OCI-M2 (cell line): Measurements from ENCODE around the gene UNKL.

Source experiments
- DNase-seq: peaks from one replicate; lab custom pipeline; 2025; ENCODE audit not compliant: unreplicated experiment; lab: John Stamatoyannopoulos, UW

Gene UNKL

GRCh38 chr16:1414532-1415260, at the start of gene UNKL:
Gene UNKL (minus strand): TSS chr16:1414704. CDS start chr16:1414691, 13 bp downstream.
- no peak for DNase-seq

DNA sequence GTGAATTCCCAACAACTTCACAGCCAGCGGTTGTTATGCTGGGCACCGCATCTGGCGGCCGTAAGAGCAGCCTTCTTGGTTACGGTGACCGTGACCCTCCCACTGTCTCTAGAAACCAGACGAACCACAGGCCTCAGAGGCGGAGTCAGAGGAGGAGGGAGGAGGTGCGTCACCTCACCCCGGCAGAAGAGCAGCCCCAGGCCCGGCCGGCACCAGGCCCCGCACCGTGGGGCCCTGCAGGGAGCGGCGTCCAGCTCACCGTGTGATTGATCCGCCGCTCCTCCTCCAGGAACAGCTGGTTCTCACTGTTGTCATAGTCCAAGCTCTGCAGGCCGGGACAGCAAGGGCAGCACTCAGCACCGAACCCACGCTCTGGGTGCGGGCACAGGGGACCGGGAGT, 46.6 kb upstream of the UNKL start:
- DNase-seq = no peak

- no peak for DNase-seq
These were observed 46.2 kb upstream of the UNKL start for GRCh38 chr16:1460602-1461138.

- no peak for DNase-seq
These were observed 45.5 kb upstream of the UNKL start for GRCh38 chr16:1459967-1460366.

- no peak for DNase-seq
These were observed 44.5 kb upstream of the UNKL start for GRCh38 chr16:1458977-1459341.

- no peak for DNase-seq
These were observed 44.0 kb upstream of the UNKL start for GRCh38 chr16:1458336-1458976.

DNA sequence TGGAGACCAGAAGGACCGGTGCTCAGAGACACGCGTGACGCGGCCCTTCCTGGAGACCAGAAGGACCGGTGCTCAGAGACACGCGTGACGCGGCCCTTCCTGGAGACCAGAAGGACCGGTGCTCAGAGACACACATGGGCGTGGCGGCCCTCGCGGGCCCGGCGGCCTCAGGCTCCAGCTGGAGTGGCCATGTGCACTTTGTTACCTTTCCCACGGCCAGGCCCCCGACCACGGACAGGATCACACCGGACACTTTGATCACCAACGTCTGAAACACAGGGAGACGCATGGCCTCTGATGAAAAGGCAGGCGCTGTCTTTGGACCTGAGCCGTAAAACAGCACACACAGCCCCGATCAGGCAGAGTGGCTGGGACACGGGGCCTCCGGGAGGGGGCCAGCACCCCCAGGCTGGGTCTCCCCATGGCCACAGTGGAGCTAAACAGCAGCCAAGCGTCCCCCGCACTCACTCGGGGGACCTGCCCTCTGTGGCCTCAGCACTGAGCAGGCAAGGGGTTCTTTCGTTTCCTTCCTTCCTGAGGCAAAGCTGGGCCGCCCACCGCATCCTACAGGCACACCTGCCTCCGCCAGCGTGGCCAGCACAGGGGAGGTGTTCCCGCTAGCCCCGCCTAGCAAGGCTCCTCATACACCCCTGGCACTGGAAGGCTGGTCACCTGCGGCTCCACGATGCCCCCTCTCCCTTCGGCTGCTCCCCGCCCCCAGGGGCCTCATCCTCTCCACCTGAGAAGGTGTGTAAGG, 43.2 kb upstream of the UNKL start:
- DNase-seq = no peak

DNA sequence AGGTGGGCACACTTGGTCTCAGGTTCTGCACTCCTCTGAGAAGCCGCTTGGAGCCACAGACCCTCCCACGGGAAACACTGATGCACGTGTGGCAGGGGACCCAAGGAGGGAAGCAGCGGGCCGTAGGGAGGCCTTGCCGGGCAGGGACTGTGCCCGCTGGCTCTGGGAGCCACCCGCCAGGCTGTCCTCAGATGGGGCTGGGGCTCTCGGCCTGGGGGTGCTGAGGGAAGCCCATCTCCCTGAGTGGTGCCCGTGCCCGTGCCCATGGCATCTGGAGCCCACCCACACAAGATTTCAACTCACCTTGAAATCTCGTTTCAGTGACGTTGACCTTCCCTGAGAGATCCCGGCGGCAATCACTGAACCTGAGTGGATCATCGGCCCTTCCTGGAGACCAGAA, 42.4 kb upstream of the UNKL start:
- DNase-seq = no peak

- DNase-seq = no peak
These were observed 41.0 kb upstream of the UNKL start for GRCh38 chr16:1455190-1456171.

GRCh38 chr16:1454561-1454960, 40.1 kb upstream of the UNKL start:
- DNase-seq = no peak

DNA sequence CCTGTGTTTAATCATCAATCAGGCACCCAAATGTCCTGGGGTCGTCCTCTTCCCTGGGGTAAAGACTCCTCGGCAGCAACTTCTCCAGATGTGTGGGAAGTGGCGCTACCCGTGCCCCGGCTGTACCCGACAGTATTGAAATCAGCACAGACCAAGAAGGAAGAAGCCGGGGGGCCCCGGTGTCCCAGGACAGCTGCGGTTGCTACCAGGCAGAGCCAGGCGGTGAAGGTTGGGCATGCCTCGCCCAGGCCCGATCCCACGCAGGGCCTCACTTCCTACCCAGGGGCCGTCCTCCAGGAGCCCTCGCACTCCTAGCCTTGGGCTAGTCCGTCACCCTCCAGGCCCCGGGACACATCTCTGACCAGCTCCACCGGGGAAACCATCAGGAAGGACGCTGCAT, 38.8 kb upstream of the UNKL start:
- no peak for DNase-seq

GRCh38 chr16:1452530-1452929, 38.0 kb upstream of the UNKL start:
- DNase-seq = no peak

DNA sequence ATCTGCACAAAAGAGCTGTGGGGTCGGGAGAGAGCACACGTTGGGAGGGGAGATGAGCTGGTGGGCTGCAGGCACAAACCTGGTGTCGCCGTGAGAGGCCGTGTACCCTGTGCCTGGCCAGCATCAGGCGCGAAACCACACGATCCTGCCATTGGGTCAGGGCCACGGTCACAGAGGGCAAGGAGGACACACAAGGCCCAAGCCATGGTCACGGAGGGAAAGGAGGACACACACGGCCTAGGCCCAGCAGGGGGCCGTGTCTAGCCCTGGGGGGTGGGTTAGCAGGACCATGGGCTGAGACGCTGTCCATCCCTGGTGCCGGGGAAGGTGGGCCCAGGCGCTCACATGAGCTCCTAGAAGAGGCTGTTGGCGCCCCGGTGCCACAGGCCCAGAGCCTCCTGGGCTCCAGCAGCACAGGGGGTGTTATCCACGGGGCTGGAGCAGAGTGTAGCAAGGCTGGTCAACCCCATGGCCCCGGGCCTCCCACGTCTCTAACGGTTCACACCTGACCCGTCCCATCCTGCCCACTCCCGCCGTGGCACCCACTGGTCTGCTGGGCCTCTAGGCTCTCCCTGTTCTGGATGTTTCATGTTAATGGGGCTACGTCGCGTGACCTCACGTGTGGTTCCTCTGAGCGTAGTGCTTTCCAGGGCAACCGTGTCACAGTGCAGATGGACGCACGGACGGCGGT, 37.3 kb upstream of the UNKL start:
- DNase-seq = no peak

- DNase-seq = no peak
These were observed 36.3 kb upstream of the UNKL start for GRCh38 chr16:1450841-1451240.

- no peak for DNase-seq
These were observed 35.7 kb upstream of the UNKL start for GRCh38 chr16:1450218-1450617.

DNA sequence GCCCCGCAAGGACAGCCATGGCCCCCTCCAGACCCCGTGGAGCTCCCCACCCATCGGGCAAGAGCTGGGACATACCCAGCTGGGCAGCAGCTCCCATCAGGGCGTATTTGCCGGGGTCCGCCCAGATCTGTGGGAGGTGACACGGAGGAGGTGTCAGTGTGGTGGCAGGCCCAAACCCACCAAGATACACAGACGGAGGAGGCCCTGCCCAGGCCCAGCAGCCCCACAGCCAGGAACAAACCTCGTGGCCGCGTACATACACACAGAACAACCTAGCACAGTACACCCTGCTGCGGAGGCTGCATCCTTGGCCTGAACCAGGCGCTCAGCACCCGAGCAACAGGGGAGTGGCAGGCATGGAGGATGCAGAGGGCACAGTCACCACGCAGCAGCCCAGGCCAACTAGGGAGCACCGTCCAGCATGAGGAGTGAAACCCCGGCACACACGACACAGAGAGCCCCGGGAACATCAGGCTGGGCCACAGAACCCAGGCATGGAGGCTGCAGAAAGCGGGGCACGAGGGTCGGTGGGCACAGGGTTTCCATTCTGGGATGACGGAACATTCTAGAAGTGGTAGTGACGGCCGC, 34.8 kb upstream of the UNKL start:
- DNase-seq = no peak

GRCh38 chr16:1448536-1449116, 34.1 kb upstream of the UNKL start:
- DNase-seq = no peak

- DNase-seq = no peak
These were observed 33.5 kb upstream of the UNKL start for GRCh38 chr16:1447965-1448364.

GRCh38 chr16:1446296-1447080, 32.0 kb upstream of the UNKL start:
- no peak for DNase-seq
